Activated naive CD4-positive, alpha-beta T cell treated with anti-CD3 and anti-CD28 coated beads, Interleukin-2, amount 50 U/mL, for 16 hours (primary cell): ENCODE data around the gene PSMC3.

Experiments
- DNase-seq: peaks from one replicate; pipeline ENCODE4 v3.0.0-alpha.2; 2020

PSMC3 gene

GRCh38 chr11:47393163-47394049, 32.8 kb downstream of the PSMC3 start:
- DNase-seq, result no peak

GRCh38 chr11:47392546-47393162, 33.6 kb downstream of the PSMC3 start:
- DNase-seq, result no peak

- no peak for DNase-seq
These were observed 34.4 kb downstream of the PSMC3 start for GRCh38 chr11:47391711-47392432.

GRCh38 chr11:47391077-47391583, 35.1 kb downstream of the PSMC3 start:
- DNase-seq, result no peak

GRCh38 chr11:47390422-47390760, 35.8 kb downstream of the PSMC3 start:
- no peak for DNase-seq

- no peak for DNase-seq
These were observed 36.4 kb downstream of the PSMC3 start for GRCh38 chr11:47389577-47390421.

- no peak for DNase-seq
These were observed 37.3 kb downstream of the PSMC3 start for GRCh38 chr11:47388697-47389576.

GRCh38 chr11:47387944-47388696, 38.1 kb downstream of the PSMC3 start:
- DNase-seq, result no peak

GRCh38 chr11:47384498-47384897, 41.7 kb downstream of the PSMC3 start:
- no peak for DNase-seq

- no peak for DNase-seq
These were observed 43.2 kb downstream of the PSMC3 start for GRCh38 chr11:47383071-47383470.

- DNase-seq, result no peak
These were observed 46.2 kb downstream of the PSMC3 start for GRCh38 chr11:47380078-47380477.

- DNase-seq, result no peak
These were observed 46.9 kb downstream of the PSMC3 start for GRCh38 chr11:47379317-47379716.

- DNase-seq, result no peak
These were observed 47.4 kb downstream of the PSMC3 start for GRCh38 chr11:47378836-47379170.

GRCh38 chr11:47378010-47378835, 48.0 kb downstream of the PSMC3 start, which contains the start of gene SPI1:
SPI1 (minus strand) TSS chr11:47378547; CDS start chr11:47378353, 194 bp downstream.
- DNase-seq, result no peak

- DNase-seq, result no peak
These were observed 48.6 kb downstream of the PSMC3 start for GRCh38 chr11:47377571-47378009.

GRCh38 chr11:47376525-47377371, 49.5 kb downstream of the PSMC3 start:
- DNase-seq, result no peak

- no peak for DNase-seq
These were observed 50.1 kb downstream of the PSMC3 start for GRCh38 chr11:47376107-47376524.

- no peak for DNase-seq
These were observed 50.6 kb downstream of the PSMC3 start for GRCh38 chr11:47375546-47376085.
